Stimulated activated CD8-positive, alpha-beta memory T cell treated with anti-CD3 and anti-CD28 coated beads, Interleukin-4, amount 100 ng/mL, for 24 hours (primary cell): Measurements from ENCODE around the gene SHISAL2A.

Source experiments
- DNase-seq: peaks from one replicate; pipeline ENCODE4 v3.0.0-alpha.2; 2020; ENCODE audit warnings: low read depth

SHISAL2A gene

GRCh38 chr1:52632732-52633290 lies at the start of gene SHISAL2A:
Gene SHISAL2A (plus strand): TSS chr1:52633168. CDS start chr1:52633494, 326 bp downstream.
- peak; percentile 49 for DNase-seq

GRCh38 chr1:52585474-52585873 lies 47.5 kb upstream of the SHISAL2A start:
- DNase-seq, result no peak

- DNase-seq, result no peak
These were observed 44.9 kb upstream of the SHISAL2A start for GRCh38 chr1:52588027-52588426.

GRCh38 chr1:52588535-52588934 lies 44.4 kb upstream of the SHISAL2A start:
- no peak for DNase-seq

DNA sequence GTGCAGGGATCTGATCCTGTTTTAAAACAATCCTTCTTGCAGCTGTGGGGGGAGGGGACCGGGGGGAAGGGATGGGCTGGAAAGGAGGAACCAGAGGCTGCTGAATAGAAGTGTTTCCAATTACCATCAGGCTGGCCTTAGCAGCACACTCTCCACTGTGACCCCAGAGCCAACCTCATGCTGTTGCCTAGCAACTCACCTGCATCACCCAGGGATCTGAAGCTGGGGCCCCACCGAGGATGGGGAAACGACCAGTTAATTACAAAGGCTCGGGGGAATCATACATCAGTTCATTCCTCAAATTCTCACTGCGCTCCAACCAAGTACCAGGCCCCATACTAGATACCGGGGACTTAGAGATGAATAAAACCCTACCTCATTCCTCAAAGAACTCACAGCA lies 42.7 kb upstream of the SHISAL2A start:
- DNase-seq, result no peak

DNA sequence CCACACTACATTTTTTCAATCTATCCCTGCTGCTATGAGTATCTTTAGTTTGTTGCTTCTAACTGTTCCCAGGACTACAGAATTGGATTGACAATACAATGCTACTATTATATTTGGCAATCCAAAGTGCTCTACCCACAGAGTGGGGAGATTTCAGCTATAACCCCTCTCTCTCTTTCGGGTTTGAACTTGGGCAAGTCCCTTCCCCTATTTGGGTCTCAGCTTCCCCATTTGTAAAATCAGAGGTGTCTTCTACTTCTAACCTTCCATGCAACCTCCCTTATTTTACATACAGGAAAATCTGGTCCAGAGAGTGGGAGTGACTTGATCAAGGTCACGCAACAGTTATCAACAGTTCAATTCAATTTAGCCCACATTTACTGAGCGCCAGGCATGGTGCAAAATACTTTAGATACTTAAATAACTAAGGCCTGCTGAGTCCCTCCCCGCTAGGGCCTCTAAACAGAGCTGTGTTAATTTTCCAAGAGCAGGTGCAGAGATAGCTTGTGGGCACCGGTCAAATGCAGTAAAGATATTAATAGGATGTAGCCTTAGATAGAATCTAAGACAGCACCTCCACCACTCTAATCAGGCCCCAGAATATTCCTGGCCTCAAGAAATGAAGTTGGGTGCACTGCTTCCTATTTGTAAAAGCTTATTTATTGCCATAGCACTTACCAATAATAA lies 40.2 kb upstream of the SHISAL2A start:
- DNase-seq, result no peak

GRCh38 chr1:52593495-52593894 lies 39.5 kb upstream of the SHISAL2A start:
- no peak for DNase-seq

DNA sequence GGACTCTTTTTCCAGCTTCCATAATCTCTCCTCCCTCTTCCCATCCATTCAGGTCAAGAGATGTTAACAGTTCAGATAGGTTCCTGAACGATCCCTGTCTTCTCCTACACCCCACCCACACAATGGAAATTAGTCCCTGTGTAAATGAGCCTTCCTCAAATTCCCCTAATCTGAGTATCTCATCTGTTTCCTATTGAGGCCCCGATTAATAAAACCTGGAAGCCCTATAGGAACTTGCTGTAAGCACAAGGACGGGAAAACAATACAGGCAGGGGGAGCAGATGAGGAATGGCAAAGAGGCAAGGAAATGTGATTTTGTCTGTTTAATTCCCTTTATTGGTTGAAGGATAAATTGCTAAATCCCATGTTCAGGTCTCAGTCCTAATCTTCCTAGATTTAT lies 37.9 kb upstream of the SHISAL2A start:
- no peak for DNase-seq

GRCh38 chr1:52597912-52598311 lies 35.1 kb upstream of the SHISAL2A start:
- DNase-seq, result no peak

DNA sequence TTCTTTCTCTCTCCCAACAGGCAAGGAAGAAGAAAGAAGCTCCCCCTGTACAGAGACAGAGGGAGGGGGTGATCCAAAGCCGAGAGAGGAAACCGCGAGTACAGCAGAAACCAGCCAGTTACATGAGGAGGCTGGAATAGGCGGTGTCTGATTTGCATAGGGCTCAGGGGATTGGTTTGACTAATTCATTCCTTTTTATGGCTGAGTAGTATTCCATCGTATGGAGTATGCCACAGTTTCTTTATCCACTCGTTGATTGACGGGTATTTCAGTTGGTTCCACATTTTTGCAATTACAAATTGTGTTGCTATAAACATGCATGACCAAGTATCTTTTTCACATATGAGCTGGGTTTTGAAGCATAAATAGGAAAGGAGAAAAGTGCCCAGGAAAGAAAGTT lies 34.2 kb upstream of the SHISAL2A start:
- DNase-seq, result no peak

DNA sequence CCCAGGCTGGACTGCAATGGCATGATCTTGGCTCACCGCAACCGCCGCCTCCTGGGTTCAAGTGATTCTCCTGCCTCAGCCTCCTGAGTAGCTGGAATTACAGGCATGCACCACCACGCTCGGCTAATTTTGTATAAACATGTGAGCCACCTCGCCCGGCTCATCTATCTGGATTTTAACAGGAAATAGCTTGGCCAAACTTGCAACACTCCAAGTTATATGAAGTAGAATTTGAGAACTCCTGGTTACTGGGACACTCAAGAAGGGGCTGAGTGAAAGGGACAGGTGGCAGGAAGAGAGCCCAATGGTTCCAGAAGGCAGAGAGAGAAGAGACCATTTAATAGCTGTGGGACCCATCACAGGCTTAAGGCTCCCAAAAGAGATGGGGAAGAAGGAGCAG lies 33.7 kb upstream of the SHISAL2A start:
- DNase-seq, result no peak

DNA sequence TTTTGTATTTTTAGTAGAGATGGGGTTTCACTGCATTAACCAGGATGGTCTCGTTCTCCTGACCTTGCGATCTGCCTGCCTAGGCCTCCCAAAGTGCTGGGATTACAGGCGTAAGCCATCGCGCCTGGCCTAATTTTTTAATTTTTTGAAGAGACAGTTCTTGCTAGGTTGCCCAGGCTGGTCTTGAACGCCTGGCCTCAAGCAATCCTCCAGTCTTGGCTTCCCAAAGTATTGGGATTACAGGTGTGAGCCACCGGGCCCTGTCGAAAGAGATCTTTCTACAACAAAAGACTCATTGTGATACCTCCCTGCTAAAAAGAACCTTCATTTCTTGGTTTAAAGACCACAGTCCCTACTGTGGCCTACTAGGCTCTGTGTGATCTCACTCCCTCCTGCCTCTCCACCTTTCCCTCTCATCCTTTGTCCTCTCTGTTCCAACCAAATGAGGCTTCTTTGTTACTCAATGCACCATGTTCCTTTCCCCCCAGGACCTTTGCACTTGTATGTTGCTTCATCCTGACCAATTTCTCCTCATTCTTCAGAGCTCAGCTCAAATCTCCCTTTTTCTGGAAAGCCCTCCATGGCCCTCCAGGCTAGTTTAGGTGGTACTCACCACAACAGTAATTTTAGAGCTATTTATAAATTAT lies 32.3 kb upstream of the SHISAL2A start:
- no peak for DNase-seq

- no peak for DNase-seq
These were observed 31.4 kb upstream of the SHISAL2A start for GRCh38 chr1:52601519-52601918.

DNA sequence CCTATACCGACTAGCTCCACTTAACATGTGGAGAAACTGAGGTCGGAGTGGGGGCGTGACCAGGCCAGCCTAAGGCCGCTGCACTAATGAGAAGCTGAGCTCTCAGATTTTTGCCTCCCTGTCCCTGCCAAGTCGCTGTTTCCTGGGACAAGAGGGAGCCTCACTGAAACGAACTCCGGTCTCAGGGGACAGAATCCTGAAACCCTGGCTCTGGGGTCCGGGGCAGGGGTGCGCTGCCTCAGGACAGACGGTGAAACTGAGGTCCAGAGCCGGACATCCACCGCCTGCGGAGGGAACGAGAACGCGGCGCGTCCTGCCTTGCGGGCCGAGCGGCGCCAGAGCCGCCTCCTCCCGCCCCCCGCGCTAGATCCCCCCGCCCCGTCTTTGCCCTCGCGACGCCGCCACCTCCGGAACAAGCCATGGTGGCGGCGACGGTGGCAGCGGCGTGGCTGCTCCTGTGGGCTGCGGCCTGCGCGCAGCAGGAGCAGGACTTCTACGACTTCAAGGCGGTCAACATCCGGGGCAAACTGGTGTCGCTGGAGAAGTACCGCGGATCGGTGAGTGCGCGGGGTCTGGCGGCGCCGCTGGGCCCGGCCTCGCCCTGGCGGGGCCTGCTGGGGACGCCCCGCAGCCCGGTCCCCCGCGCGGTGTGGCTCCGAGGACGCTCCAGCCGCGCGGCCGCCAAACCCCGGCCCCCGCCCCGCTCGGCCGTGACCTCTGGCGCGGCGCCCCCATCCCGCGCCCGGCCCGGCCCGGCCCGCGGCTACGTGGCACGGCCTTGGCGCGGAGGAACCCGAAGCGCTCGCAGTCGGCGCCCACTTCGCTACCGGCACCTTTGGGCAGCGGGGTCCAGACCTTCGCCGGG lies 30.7 kb upstream of the SHISAL2A start, which contains the start of gene GPX7:
TSS of gene GPX7 (plus strand) at position 381 of the 865 bp plus-strand sequence. CDS start at position 420, 39 bp downstream.
- peak; percentile 26 for DNase-seq

- DNase-seq, result no peak
These were observed 29.9 kb upstream of the SHISAL2A start for GRCh38 chr1:52602856-52603600.

DNA sequence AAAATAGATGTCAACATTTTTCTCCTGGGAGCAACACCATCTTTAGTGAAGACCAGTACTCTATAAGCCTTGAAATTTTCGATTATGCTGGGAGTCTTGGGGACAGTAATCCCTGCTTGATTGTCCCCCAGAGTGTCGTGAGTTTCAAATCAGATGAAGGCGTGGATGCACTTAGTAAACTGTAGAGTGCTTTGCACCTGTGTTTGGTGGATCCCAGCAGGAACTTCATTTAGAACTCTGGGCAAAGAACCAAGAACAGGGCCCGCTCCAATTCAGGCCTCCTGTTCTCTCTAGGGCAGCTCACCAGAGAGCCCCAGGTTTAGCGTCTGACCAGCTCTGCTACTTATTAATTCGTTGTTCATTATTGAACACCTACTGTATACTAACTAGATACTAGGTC lies 29.3 kb upstream of the SHISAL2A start:
- no peak for DNase-seq

- DNase-seq, result no peak
These were observed 28.8 kb upstream of the SHISAL2A start for GRCh38 chr1:52604063-52604770.

GRCh38 chr1:52613636-52614373 lies 19.2 kb upstream of the SHISAL2A start:
- DNase-seq, result no peak

DNA sequence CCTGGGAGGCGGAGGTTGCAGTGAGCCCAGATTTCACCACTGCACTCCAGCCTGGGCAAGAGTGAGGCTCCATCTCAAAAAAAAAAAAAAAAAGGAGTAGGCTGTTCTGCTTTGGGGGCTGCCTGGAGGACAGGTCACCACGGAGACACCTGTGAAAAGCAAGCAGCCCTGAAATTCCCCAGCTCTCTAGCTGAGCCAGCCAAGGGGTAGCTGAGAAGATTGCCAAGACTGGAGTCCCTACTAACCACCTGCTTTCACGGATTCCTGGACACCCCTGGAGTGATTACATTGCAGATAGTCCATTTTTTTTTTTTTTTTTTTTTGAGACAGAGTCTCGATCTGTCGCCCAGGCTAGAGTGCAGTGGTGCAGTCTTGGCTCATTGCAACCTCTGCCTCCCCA lies 18.3 kb upstream of the SHISAL2A start:
- DNase-seq, result no peak

DNA sequence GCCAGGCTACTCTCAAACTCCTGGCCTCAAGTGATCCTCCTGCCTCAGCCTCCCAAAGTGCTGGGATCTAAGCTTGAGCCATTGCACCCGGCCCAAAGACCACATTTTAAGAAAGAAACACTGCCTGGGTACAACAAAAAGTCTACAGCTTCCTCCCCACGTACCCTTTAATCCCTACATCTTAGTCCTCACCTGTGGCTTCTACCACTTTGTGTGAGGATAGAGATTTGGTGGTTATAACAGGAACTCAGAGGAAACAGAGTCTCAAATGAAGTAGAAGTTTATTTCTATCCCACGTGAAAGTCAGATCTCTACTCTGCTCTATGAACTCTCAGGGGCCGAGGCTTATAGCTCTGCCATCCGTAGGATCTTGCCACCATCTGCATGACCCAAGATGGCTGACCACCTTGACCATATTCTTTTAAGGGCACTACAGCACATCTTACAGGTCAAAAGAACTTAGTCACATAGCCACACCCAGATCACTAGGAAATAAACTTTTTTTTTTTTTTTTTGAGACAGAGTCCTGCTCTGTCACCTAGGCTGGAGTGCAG lies 17.4 kb upstream of the SHISAL2A start:
- no peak for DNase-seq
